GM21526 (cell line): ENCODE results near the gene RTN4RL2.

ENCODE experiments used
- ATAC-seq: cut with Tn5 transposase; IDR thresholded peaks from one replicate; pipeline ENCODE4 v1.9.1; 2021; ENCODE audit warnings: moderate library complexity; ENCODE audit not compliant: unreplicated experiment, low FRiP score

RTN4RL2 gene

DNA sequence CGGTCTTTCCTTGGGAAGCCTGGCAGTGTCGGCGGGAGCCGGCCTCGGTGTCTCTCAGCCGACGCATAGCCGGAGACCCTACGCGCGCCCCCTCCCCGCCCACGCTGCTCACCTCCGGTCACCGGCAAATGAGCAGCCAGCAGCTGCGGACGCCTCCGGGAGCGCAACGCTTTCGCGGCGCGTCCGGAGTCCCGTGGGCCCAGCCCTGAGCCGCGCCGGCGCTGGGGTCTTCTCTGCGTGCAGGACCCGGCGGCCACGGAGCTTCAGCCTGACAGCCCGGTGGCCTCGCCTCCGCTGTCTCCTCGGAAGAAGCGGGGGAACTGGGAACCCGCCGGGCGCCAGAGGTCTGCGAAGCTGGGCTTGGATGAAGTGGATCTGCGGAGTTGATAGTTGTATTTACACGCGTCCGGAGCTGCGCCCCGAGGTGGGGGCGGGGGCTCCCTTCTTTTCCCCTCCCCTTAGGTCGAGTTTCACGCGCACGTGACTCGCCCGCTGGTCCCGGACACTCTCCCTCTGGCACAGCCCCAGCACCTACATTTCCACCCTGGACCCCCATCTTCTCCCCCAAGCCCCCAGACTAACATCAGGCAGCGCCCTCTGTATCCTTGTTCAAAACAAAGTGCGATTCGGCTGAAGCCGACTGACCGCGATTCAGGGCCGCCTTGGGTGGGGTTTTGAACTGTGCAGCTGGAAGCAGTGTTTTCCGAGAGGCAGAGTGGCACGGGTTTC is 55.2 kb downstream of the RTN4RL2 start, which contains the start of gene SLC43A1:
TSS of gene SLC43A1 (minus strand) at position 371 of the 729 bp plus-strand sequence. CDS start 1,591 bp downstream, outside the sequence.
- peak; percentile 49 for ATAC-seq

DNA sequence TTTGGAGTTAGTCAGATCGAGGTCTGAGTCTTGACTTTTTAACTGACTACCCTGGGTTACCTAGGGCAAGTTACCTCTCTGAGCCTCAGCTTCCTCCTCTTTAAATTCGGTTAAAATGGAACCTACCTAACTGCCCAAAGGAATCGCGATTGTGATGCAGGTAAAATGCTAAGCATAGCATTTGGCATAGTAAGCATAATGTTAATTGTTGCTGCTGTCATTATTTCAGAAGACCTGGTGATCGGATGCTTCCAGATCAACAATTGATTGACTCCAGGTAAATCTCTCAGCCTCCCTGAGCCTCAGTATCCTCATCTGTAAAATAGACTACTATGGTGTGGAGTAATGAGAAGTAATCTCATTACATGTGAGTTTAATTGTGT is 55.7 kb downstream of the RTN4RL2 start:
- no peak for ATAC-seq

DNA sequence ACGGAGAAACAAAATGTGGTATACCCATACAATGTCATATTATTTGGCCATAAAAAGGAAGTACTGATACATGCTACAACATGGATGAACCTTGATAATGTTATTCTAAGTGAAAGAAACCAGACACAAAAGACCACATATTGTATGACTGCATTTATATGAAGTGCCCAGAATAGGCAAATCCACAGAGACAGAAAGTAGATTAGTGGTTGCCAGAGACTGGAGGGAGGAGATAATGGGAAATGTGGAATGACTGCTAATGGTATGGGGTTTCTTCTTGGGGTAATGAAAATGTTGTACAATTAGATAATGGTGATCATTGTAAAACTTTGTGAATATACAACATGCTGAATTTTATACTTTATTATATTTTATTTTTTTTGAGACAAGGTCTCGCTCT is 60.8 kb downstream of the RTN4RL2 start:
- ATAC-seq, result no peak

DNA sequence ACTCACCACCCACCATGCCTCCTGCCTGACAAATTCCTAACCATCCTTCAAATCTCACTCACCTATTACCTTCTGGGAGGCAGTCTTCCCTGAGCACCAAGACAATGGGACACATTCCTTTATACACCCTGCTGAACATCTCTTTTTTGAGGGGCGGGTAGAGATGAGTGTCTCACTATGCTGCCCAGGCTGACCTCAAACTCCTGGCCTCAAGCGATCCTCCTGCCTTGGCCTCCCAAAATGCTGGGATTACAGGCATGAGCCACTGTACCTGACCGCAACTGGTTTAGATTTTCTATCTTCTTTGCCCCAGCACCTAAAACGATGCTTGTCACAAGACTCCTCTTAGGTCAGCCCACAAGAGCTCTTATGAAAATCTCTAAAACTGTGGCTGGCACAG is 63.1 kb downstream of the RTN4RL2 start:
- ATAC-seq, result no peak
